ENCODE measurements around the gene LTBP2.

DNA sequence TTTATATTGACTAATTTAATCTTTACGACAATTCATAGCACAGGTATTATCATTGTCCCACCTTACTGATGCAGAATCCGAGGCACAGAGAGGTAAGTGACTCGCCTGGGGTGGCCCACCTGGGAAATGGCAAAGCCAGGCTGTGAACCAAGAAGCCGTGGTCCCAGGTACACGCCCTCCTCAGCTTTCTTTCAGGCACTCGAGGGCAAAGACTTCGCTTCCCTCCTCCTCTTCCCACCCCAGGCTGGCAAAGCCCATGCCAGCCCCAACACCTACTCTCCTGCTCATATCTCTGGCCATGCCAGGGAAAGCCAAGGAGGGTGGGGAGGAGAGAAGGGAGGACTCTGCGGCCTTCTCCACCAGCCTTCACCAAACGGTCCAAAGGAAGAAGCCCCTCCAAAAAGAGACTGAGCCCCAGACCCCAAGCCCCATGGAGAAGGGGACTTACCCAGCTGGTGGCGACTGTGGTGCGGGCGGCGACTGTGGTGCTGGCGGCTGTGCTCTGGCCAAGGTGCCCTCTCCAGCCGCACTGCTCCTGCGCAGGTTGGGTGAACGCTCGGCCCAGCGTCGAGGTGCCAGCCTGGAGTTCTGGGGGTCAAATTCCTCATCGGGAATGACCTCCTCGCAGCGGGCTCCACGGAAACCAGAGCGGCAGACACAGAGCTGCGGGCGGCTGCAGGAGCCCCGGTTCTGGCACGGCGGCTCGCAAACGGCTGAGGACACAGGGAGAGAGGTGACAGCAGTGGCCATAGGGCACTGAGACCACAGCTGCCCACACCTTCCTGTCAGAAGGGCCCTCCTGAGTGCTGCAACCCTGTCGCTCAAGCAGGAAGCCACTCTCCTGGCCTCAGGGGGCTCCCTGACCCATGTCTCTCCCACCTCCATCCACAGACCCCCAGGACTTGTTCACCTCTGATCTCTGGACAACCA, 26.4 kb downstream of the LTBP2 start:
- no peak for TF ChIP-seq CTCF (IDR thresholded peaks at IDR 0.05)
- TF ChIP-seq POLR2A (IDR thresholded peaks at IDR 0.05) = no peak
